Measurements from ENCODE around the gene ACVR2A. TPM values are rescaled to one million over a fixed set of nuclear protein-coding genes. Genes with fewer than 3 reads are reported as not detected.

The ACVR2A gene
- total RNA-seq, 1 experiment from 2014 or later = 10.3 TPM

DNA sequence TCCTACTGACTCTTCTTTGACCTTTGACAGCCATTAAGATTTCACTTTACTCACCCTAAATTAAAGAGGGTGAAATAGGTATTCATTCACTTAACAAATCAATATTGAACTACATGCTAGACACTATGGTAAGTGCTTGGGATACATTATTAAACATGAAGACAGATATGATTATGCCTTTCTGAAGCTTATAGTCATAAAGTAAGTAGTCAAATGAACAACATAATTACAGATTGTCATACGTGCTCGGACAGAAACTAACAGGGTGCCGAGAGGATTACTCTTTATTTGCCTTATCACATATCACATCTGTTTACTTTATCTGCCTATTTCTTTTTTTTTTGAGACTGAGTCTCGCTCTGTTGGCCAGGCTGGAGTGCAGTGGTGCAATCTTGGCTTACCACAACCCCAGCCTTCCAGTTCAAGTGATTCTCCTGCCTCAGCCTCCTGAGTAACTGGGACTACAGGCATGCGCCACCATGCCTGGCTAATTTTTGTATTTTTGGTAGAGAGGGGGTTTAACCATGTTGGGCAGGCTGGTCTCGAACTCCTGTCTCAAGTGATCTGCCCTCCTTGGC lies 9.8 kb downstream of the ACVR2A start:
- no peak for DNase-seq (ENCODE audit: extremely low read depth, low read depth)

DNA sequence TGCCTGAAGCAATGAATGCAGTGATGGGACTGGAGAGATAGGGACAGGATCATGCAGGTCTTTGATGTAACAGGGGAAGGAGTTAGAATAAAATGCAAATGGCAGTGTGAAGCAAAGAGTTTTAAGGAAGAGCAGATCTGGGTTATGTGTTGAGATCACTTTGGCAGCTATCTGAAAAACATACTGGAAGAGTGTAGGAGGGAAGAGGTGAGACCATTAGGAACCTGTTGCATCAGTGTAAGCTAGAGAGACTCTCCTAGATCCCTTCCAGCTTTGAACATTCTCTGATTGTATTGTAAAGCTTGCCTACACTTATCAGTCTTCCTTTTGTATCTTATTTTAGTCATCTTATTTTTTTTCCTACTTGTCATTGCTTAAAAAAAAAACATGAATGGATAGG lies 10.5 kb downstream of the ACVR2A start:
- no peak for DNase-seq (ENCODE audit: extremely low read depth, low read depth)

DNA sequence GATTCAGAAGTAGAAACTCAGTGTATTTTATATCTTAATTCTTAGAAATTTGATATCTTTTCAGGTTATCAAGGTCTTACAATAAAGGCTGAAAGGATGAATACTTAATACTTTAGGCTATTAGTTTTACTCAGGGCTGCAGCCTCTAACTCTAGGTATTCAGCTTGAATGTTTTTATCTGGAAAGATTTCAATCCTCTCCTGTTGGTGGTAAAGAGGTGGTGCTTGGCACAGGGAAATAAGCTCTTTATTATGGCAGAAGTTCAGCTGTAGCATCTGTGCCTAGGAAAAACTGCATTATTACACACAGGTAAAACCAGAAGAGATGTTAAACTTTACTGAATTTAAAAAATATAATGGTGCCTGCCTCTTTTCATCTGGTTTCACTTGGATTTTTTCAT lies 11.1 kb downstream of the ACVR2A start:
- no peak for DNase-seq (ENCODE audit: extremely low read depth, low read depth)

DNA sequence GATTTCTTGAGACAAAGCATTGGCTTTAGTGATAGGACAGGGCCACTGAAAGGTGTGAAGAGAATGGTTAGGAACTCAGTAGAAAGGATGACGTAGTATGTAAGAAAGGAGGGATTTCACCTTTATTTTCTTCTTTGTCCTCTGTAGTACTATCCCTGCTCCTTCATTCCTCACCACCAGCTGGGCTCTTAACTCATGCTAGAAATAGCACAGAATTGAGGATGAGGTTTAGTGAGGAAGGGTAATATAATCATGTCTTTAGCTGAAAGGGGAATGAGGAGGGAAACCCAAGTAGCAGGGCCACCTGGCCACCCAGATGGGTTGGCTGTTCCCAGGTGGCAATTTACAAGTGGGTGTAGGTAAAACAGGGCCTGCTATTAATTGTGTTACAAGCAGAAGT lies 15.2 kb downstream of the ACVR2A start:
- DNase-seq (ENCODE audit: extremely low read depth, low read depth) = no peak

DNA sequence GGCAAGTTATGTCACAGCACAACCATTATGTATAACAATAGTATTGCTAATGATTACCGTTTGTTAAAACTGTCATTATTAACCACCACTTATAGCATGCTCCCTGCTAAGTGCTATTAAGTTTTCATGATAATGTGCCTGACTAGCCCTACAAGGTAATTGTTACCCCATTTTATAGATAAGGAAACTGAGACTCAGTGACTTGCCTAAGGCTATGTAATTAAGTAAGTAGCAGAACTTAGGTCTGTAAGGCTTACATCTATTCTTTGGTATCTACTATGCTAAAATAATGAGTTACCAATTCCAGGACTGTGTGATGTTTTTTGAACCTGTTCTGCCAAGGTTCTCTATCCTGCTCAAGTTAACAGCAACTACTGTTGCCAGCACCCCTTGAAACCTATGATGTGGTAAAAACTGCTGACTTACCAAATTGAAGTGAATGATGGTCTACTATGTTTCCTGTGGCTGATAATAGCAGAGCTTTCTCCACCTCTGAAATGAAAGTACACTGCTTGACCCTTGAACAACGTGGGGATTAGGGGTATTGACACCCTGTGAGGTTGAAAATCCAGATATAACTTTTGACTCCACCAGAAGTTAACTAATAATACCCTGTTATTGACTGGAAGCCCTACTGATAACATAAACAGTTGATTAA lies 18.2 kb downstream of the ACVR2A start:
- no peak for DNase-seq (ENCODE audit: extremely low read depth, low read depth)

DNA sequence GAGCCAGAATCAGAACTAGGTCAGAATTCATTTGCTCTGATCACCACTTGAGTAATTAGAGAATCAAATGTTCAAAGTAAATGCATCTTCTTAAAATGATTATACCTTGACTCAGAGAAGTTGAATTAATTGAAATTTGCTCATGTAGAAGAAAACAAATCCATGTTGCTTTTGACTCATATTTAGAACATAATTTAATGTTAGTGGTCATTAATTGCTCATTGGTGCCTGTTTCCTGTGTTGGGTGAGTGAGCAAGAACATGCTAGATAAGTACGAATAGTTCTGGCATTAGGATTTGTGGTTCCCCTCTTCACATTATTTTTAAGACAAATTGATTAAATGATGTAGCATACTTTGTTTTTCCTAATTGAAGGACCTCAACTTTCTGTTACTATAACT lies 19.0 kb downstream of the ACVR2A start:
- DNase-seq (ENCODE audit: extremely low read depth, low read depth) = no peak

DNA sequence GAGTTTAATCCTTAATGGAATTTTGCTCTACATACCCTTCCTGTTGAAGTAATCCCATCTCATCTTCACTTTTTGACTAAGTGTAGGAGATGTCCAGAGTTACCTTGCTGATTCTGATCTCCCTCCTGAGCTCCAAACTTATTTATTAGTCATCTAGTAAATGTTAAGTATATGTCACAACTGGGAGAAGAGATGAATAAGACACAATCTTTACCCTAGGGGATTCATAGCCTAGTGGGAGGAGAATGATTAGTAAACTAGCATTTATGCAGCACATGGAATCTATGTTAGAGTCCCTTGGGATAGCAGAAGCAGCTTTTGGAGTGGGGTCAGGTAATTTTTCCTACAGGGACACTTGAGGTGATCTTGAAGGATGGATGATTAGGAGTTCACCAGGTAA lies 20.7 kb downstream of the ACVR2A start:
- DNase-seq (ENCODE audit: extremely low read depth, low read depth) = no peak

DNA sequence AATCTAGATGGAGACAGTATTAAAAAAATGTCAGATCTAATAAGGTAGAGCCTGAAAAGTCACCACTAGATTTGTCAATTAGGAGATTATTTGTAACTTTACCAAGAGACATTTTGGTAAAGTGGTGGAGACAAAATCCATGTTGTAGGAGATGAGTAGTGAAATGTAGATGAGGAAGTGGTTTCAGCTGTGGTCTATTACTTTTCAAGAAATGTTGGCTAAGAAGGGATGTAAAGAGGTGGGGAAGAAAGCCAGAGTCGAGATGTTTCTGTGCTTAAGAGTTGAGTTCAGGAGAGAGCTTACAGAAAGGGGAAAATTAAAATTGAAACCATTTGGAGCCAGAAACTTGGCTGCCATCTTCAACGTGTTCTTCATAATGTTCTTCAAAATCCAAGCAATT lies 22.2 kb downstream of the ACVR2A start:
- DNase-seq (ENCODE audit: extremely low read depth, low read depth) = no peak

DNA sequence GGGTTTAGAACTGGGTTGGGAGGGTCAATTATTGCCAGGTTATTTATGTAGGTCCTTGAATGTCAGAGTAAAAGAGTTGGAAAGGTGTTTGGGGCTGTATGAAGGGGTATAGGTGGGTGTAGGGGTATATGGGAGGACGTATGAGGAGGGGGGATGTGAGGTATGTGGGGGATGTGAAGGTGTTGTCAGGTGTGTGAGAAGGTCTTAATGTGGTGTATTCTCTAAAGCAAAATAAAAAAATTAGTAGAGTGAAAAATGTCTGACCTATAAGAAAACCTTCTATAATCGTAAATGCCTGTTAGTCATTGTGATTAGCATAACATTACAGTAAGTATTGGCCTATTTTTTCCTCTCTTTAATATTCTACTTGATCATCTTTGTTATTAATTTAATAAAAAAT lies 25.1 kb downstream of the ACVR2A start:
- DNase-seq (ENCODE audit: extremely low read depth, low read depth) = no peak

DNA sequence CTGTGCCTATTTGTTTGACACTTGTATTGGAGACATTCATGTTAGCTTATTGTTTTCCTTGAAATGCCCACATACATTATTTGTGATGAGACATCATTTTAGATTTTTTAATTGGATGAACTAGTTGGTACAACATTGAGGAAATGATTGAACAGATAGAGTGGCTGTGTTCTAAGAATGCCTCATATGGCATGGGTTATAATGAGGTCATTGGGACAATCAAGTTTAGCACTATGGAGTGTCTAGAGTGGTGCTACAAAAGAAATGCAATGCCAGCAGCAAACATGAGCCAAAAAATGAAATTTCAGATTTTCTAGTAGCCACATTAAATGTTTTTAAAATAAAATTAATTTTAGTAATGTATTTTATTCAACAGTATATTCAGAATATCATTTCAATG lies 28.1 kb downstream of the ACVR2A start:
- DNase-seq (ENCODE audit: extremely low read depth, low read depth) = no peak

DNA sequence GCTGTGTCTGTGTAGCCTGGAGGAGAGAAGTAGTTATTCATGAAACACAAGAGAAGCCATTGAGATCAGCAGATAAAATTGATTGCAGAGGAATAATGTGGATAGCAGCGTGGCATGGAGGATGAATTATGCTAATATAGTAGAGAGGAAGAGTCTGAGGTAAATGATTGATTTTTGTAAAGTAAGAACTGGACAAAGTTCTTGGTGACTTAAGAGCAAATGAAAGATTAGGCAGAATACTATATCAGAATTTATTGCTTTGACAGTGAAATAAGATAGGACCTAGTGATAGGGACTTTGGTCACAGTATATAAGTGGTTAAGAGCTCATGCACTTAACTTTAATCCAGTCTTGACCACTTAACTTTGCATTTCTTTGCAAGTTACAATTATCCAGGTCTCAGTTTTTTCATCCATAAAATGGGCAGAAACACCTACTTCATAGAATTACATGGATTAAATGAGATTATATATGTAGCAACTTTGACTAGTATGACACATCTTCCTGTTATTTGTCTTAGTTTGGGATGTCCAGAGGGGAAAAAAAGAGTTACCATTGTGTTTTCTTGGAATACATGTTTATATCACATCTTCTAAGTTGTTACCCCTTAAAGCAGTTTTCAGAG lies 29.1 kb downstream of the ACVR2A start:
- no peak for DNase-seq (ENCODE audit: extremely low read depth, low read depth)

DNA sequence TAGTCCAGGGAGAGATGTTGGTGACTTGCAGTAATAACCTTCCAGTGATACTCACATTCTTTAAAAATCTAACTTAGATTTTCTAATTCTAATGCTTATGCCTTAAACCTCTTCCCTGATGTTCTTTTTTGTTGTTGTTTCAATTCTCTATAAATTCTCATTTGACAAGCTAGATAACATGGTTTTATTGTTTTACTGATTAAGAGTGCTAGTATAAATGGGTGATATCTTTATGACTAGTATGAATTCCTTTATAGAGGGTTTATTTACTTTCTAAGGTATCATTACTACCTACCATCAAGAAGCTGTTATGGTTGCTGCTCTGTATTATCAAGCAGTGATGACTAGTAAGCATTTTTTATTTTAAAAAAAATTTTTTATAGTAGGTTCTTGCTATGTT lies 35.0 kb downstream of the ACVR2A start:
- DNase-seq (ENCODE audit: extremely low read depth, low read depth) = no peak

DNA sequence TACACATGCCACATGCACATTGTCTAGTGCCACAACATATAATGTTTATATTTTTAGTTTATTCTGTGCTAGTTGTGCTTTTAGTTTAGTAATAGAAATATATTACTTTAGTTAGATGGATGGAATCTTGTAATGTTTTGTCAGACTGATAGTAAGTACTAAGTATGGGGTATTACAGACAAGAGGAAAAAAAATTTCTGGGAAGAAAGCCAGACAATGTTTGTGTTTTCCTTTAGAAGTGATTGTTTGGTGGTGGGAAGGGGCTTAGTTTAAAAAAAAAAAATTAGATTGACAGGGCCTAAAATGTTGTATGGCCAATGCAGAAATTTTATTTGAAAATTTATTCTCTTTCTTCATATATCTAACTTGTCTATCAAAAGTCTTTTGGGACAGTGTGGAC lies 37.8 kb downstream of the ACVR2A start:
- no peak for DNase-seq (ENCODE audit: extremely low read depth, low read depth)

DNA sequence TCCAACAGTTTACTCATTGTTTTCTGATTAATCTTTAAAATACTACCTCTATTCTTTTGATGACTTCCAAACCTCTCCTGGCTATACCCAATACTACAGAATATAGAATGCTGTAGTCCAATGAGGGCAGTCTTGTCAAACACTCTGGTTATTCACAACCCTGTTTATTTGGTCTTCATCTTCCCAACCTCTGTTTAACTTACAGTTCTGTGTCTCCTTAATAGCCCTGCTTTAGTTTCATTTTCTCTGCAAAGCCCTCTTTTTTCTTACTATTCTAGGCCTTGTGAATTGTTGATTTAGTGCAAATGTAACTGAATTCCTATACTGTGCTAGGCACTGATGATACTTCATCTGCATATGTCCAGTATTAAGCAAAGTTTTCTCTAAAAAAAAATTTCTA lies 40.0 kb downstream of the ACVR2A start:
- no peak for DNase-seq (ENCODE audit: extremely low read depth, low read depth)

DNA sequence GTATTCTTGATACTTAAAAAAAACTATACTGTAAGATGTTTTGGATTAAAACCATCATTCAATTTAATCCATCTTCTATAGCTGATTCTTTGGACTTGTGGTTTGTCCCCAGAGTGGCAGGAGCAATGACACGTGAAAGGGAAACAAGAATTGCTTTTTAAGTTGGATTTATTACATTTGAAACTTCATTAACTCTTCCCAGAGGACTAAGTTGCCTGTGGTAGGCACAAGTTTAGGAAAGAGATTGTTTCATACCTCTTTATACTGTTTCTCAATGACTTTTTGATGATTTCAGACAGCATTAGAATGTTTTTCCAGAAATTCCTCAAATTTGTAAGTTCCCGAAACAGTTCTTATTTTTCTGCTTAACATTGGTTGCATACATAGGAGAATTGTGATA lies 41.3 kb downstream of the ACVR2A start:
- no peak for DNase-seq (ENCODE audit: extremely low read depth, low read depth)

DNA sequence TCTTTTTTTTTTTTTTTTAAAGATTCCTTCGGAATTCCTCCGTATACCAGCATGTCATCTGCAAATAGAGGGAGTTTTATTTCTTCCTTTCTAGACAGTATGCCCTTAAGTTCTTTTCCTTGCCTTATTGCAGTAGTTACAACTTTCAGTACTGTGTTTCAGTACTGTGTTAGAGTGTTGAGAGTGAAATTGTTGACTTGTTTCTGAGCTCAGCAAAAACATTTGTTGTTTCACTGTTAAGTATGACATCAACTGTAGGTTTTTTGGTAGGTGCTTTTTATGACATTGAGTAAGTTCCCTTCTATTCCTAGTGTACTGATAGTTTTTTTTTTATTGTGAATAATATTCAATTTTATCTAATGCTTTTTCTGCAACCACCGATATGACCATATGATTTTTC lies 43.9 kb downstream of the ACVR2A start:
- DNase-seq (ENCODE audit: extremely low read depth, low read depth) = no peak

DNA sequence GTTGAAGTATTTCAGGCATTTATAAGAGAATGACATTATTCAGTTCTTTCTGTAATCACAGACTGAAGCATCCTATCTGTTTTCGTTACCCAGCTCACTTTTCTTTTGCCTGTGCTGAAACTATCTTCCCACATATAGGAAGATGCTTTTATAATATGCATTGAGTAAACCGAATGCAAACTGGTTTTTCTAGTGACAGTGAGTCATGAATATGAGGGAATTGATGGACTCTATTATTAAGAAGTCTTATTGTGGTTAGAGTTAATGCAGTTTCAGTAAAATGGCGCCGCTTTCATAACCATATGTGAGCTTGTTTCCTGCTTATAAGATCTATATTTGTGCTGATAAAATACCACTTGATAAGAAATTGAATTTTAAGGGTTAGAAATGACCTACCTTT lies 59.2 kb downstream of the ACVR2A start:
- no peak for DNase-seq (ENCODE audit: extremely low read depth, low read depth)

DNA sequence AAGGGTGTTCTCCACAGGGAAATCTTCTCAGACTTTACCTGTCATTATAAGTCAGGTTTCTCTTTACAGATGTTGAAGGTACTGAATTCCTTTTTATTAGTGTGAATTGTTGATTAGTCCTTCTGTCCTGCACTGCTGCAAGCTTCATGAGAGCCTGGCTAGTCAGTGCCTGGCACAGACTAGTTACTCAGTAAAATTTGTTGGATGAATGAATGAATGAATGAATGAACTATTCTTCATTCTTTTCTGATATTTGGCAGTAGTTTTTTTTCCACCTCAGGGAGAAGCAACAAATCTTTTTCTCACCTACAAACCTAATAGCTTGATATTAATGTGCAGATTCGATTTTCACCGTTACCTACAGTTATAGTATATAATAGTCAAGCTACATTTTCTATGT lies 64.3 kb downstream of the ACVR2A start:
- no peak for DNase-seq (ENCODE audit: extremely low read depth, low read depth)

DNA sequence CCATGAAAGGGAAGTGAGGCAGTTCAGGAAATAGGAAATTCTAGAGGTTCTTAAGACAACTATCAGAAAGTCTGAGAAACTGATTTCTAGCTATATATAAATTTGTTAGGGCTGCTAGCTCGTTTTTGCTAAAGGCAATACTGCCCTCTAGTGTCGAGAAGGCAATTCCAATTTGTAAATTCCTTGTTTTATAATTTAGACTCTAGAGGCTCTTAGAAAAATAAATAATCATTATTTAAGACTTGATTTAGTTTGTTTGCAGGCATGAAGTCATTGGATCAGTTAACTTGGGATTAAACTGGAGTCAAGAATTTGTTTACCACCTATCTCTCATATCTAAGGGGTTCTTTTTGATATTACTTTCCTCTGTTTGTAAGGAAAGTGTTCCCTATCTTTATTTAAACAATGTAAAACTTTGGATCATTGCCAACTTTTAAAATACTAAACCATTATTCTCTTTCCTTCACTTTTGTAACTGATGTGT lies 66.2 kb downstream of the ACVR2A start:
- peak; percentile 61 for DNase-seq (ENCODE audit: extremely low read depth, low read depth)

DNA sequence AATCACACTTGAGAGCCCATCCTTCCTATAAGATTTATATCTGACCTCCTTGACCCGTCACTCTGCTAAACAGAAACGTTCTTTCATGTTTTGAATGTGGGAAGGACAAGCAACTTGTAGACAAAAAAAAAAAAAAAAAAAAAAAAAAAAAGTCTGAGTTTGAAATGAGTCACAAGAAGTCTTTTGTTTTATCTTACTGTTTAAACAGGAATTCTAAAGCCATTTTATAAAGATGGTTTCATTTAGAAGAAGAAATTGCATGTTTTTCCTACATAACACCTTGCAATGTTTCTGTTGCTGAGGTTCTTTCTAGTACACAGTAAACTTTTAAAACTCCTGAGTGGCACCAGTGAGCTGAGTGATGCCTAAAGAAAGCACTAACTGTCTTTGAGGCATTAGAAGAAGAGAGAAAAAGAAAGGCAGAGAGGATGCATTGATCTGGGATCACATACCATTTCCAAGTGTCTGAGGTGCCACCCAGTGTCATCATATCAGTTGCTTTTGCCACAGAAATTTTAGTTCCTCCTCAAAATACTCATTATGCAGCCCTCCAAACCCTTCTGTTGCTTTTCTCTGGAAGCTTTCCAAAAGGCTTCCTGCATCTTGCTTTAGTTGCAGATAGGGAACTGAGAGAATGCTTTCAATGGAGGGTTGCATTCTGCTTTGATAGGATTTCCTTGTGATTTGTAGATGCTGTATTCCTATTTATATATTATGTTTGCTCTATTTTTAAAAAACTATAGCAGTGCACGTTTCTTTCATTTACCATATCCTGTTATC lies 69.1 kb downstream of the ACVR2A start:
- no peak for DNase-seq (ENCODE audit: extremely low read depth, low read depth)

DNA sequence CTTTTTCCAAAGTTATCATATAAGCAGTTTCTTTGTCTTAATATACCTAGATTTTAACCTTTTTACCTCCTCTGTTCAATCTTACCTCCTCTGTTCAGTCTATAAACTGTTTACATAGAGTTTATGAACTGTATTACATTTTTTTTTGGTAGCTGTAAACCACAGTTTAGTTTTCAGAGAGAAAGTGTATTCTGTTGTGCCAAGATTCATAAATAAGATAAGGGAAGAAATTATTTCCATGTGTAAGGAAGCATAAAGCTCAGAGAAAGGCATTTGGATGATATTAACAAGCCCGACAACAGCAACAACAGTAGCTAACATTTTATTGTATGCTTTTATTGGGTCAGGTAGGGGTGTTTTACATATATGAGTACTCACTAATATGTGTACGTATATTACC lies 71.2 kb downstream of the ACVR2A start:
- no peak for DNase-seq (ENCODE audit: extremely low read depth, low read depth)

DNA sequence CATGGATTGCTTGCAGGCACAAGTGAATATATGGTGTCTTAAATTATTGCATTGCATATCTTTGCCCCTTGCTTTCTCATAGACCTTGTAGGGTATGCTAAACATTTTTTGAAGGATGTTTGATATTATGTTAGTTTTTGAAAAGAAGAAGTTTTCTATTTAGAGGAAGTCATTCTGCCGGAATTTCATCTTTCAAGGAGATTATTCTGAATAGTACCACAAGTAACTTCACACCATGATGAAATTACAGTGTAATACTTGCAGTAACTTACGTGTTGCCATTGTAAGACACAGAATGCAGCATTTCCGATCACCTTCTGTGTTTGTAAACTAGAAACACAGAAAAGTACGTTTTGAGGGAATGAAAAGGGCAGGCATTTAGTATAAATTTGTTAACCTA lies 71.9 kb downstream of the ACVR2A start:
- peak; percentile 20 for DNase-seq (ENCODE audit: extremely low read depth, low read depth)
